ENCODE data around the gene CUX1.

Gene CUX1

GRCh38 chr7:101905203-101905865, 87.9 kb downstream of the CUX1 start:
- DNase-seq (ENCODE audit: low read depth) = no peak

DNA sequence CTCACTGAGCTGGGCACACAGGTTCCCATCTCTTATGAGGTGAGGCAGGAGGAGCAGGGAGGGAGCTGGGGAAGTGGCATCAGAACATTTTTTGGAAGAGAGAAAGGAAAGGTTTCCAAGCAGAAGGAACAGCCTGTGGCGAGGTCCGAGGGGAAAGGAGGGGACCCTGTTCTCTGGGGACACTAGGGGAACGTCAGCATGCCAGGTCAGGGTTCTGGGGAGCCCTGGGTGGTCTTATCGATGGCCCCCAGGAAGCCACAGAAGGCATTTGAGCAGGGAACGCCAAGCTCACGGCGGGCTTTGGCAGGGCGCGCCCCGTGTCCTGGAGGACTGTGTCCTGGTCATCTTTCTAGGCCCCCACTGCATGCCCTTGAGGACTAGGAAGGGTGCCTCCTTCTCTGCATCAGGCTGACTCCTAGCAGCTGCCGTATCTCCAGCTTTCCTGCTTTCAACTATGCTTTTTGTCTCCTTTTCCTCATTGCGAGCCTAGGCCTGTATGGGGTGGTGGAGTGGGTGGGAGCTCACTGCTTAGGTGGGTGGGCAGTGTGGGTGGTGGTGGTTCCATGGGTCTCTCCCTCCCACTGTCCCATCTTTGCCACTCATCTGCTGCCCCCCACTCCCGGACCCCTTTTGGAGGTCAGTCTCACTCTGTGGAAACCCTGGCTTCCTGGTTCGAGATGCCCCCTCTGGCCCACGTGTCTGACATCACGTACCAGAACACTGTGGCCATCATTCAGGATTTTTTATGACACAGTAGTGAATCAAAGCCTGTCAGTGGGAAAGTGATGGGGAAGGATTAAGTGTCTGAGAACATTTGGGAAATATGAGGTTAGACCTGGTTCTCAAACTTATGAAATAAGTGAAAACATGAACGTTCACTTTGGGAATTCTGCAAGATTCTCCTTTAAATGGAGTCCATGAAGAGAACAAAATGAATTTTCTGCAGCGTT, 89.1 kb downstream of the CUX1 start:
- DNase-seq (ENCODE audit: low read depth) = no peak
- no peak for TF ChIP-seq CTCF (conservative IDR thresholded peaks at IDR 0.05; ENCODE audit: control insufficient read depth, insufficient read depth, low read depth, low read length)
- H3K4me3 ChIP-seq (ENCODE audit: control insufficient read depth, low read depth, low read length) = no peak overlapping the region

More at GRCh38 chr7:101905203-101905865, 87.9 kb downstream of the CUX1 start:
- no peak overlapping the region for H3K4me3 ChIP-seq (ENCODE audit: control insufficient read depth, low read depth, low read length)
- no peak for TF ChIP-seq CTCF (conservative IDR thresholded peaks at IDR 0.05; ENCODE audit: control insufficient read depth, insufficient read depth, low read depth, low read length)

GRCh38 chr7:101910991-101911799, 93.8 kb downstream of the CUX1 start:
- TF ChIP-seq CTCF (conservative IDR thresholded peaks at IDR 0.05; ENCODE audit: control insufficient read depth, insufficient read depth, low read depth, low read length) = no peak
- no peak for DNase-seq (ENCODE audit: low read depth)
- H3K4me3 ChIP-seq (ENCODE audit: control insufficient read depth, low read depth, low read length) = no peak overlapping the region

- DNase-seq (ENCODE audit: low read depth) = peak; percentile 76
Observed at GRCh38 chr7:101911800-101912715, 94.6 kb downstream of the CUX1 start.

GRCh38 chr7:101912716-101913110, 95.3 kb downstream of the CUX1 start:
- no peak overlapping the region for H3K4me3 ChIP-seq (ENCODE audit: control insufficient read depth, low read depth, low read length)
- peak; percentile 57 for DNase-seq (ENCODE audit: low read depth)
- no peak for TF ChIP-seq CTCF (conservative IDR thresholded peaks at IDR 0.05; ENCODE audit: control insufficient read depth, insufficient read depth, low read depth, low read length)

More at GRCh38 chr7:101911800-101912715, 94.6 kb downstream of the CUX1 start:
- no peak for TF ChIP-seq CTCF (conservative IDR thresholded peaks at IDR 0.05; ENCODE audit: control insufficient read depth, insufficient read depth, low read depth, low read length)
- H3K4me3 ChIP-seq (ENCODE audit: control insufficient read depth, low read depth, low read length) = no peak overlapping the region

Measured in fibroblast of mammary gland (primary cell).